B cell (primary cell): ENCODE results near the gene PPP2R5E. TPM values are rescaled to one million over a fixed set of nuclear protein-coding genes. Genes with fewer than 3 reads are reported as not detected.

Experiments used
- ATAC-seq: fragments of 200-7000 bp; cut with Tn5 transposase; one replicate; pipeline ENCODE4 v1.10.0; 2021; ENCODE audit warnings: low read depth, mild to moderate bottlenecking, moderate number of reproducible peaks, moderate library complexity
- CTCF ChIA-PET: fragments of 350-600 bp; sonication (Branson Sonifier 250); formaldehyde crosslinking; loops from one replicate; lab custom pipeline; 2021; ENCODE audit warnings: antibody characterized with exemption, inconsistent platforms; lab: Charles Lee
- POLR2A ChIA-PET: fragments of 350-600 bp; sonication (Branson Sonifier 250); formaldehyde crosslinking; loops from one replicate; lab custom pipeline; 2021; ENCODE audit warnings: antibody characterized with exemption; lab: Charles Lee
- DNase-seq: peaks from one replicate; pipeline ENCODE4 v3.0.0; 2013
- H2AFZ ChIP-seq: 2 replicates; pipeline ENCODE4 v1.6.1; 2012; ENCODE audit warnings: mild to moderate bottlenecking, low read depth, low read length; ENCODE audit not compliant: insufficient read depth, poor library complexity, severe bottlenecking
- H3K27ac ChIP-seq, 2 donors: 1 replicate in 1 of 2; 2 replicates in 1 of 2; pipeline ENCODE4 v1.5.1; 2012 to 2013; ENCODE audit warnings: low read length in 2 of 2, mild to moderate bottlenecking in 2 of 2, moderate library complexity in 1 of 2
- H3K27me3 ChIP-seq, 4 experiments: fragments of 200-600 bp in 1 of 4; sonication (generic) in 1 of 4; replicated peaks in 1 of 4; 1 replicate in 2 of 4; 2 replicates in 2 of 4; pipeline versions ENCODE4 v1.6.1 to v1.7.0; 2013 to 2016; ENCODE audit warnings: low read length in 3 of 4, mild to moderate bottlenecking in 2 of 4, mixed read lengths in 1 of 4, moderate library complexity in 1 of 4; ENCODE audit not compliant: insufficient read depth in 4 of 4, control insufficient read depth in 3 of 4; ENCODE audit errors: control extremely low read depth in 1 of 4
- H3K36me3 ChIP-seq, 2 experiments: replicated peaks in 1 of 2; 1 replicate in 1 of 2; 2 replicates in 1 of 2; pipeline versions ENCODE4 v1.6.1 to v1.7.1; 2013; ENCODE audit warnings: low read length in 1 of 2; ENCODE audit not compliant: insufficient read depth in 2 of 2, control insufficient read depth in 1 of 2; ENCODE audit errors: control extremely low read depth in 1 of 2, extremely low read depth in 1 of 2
- H3K4me1 ChIP-seq, 2 donors: fragments of 200-600 bp in 1 of 2; sonication (generic) in 1 of 2; 1 replicate in 1 of 2; 2 replicates in 1 of 2; pipeline versions ENCODE4 v1.5.1 to v1.6.1; 2013 to 2017; ENCODE audit warnings: low read length in 2 of 2; ENCODE audit not compliant: control insufficient read depth in 2 of 2, insufficient read depth in 2 of 2
- H3K4me2 ChIP-seq: replicated peaks from 2 replicates; pipeline ENCODE3; 2012; ENCODE audit warnings: mild to moderate bottlenecking, low read depth, low read length; ENCODE audit not compliant: poor library complexity, severe bottlenecking
- H3K4me3 ChIP-seq, 5 experiments: fragments of 200-600 bp in 1 of 5; sonication (generic) in 1 of 5; 1 replicate in 3 of 5; 2 replicates in 2 of 5; pipeline versions ENCODE4 v1.5.1 to v1.7.0; 2011 to 2016; ENCODE audit warnings: low read length in 4 of 5, mild to moderate bottlenecking in 4 of 5, low read depth in 2 of 5, control low read depth in 1 of 5, moderate library complexity in 1 of 5; ENCODE audit not compliant: insufficient read depth in 1 of 5; ENCODE audit errors: control extremely low read depth in 1 of 5, extremely low read depth in 1 of 5
- H3K79me2 ChIP-seq: fragments of 200-600 bp; sonication (generic); one replicate; pipeline ENCODE4 v1.6.0; 2016; ENCODE audit warnings: low read length; ENCODE audit not compliant: control insufficient read depth, insufficient read depth
- H3K9ac ChIP-seq: fragments of 200-600 bp; sonication (generic); 2 replicates; pipeline ENCODE4 v1.6.1; 2017; ENCODE audit warnings: mild to moderate bottlenecking, low read length, moderate library complexity
- H3K9me3 ChIP-seq, 3 donors: one replicate each; pipeline versions ENCODE4 v1.6.1 to v1.7.1; 2013; ENCODE audit warnings: low read length in 2 of 3; ENCODE audit not compliant: control insufficient read depth in 2 of 3, insufficient read depth in 1 of 3; ENCODE audit errors: control extremely low read depth in 1 of 3
- H4K20me1 ChIP-seq: 2 replicates; pipeline ENCODE4 v1.6.0; 2012; ENCODE audit warnings: mild to moderate bottlenecking, low read length; ENCODE audit not compliant: insufficient read depth, control insufficient read depth, poor library complexity, severe bottlenecking
- H3K27ac Mint-ChIP-seq: one replicate; pipeline ENCODE4 v1.8.0; 2021; ENCODE audit warnings: mixed read lengths
- H3K27me3 Mint-ChIP-seq: one replicate; pipeline ENCODE4 v1.8.0; 2021; ENCODE audit warnings: mixed read lengths
- H3K4me1 Mint-ChIP-seq: one replicate; pipeline ENCODE4 v1.8.0; 2021; ENCODE audit warnings: mixed read lengths
- H3K4me3 Mint-ChIP-seq: one replicate; pipeline ENCODE4 v1.8.0; 2021; ENCODE audit warnings: mixed read lengths
- H3K9me3 Mint-ChIP-seq: one replicate; pipeline ENCODE4 v1.8.0; 2022; ENCODE audit warnings: mixed read lengths; ENCODE audit not compliant: insufficient read depth
- CTCF ChIP-seq: fragments of 200-600 bp; IDR thresholded peaks from one replicate; pipeline ENCODE4 v1.8.0; 2022; ENCODE audit warnings: antibody characterized with exemption, mild to moderate bottlenecking
- EZH2 ChIP-seq: IDR thresholded peaks from 2 replicates; pipeline ENCODE4 v1.6.1; 2012; ENCODE audit warnings: borderline replicate concordance, low read depth, mild to moderate bottlenecking, moderate library complexity, low read length; ENCODE audit not compliant: insufficient read depth, poor library complexity, severe bottlenecking
- WGBS: methylation state at CpG from one replicate; pipeline ENCODE4 v1.1.5; 2013; ENCODE audit warnings: missing lambda C conversion rate; ENCODE audit not compliant: insufficient coverage; 5-methylcytosine and 5-hydroxymethylcytosine counted together
- intact Hi-C: fragments of 100-400 bp; cut with micrococcal nuclease; formaldehyde crosslinking; loops from one replicate; pipeline ENCODE4 v1.10.0; 2022
- polyA plus RNA-seq: library from polyadenylated mRNA; depleted of rRNA; stranded (reverse); fragments of >200 nt; gene quantifications from 2 replicates; pipeline ENCODE4 v1.2.3, GENCODE V29; 2012
- total RNA-seq, 2 donors: library from RNA; stranded (reverse); fragments of 120-200 nt in 1 of 2; gene quantifications; 1 replicate in 1 of 2; 2 replicates in 1 of 2; pipeline versions ENCODE4 v1.2.3 to v1.2.4, GENCODE V29; 2013 to 2022

PPP2R5E gene
- total and polyA plus RNA-seq, 2 donors (not counting 1 experiment from before 2014, with no cell fraction given) = 6.3 to 40.6 TPM

- Mint-ChIP-seq H3K27me3 (no peaks in the 10 kb centered on the region), H3K27ac (no peak overlapping the region), H3K4me1 (peaks cover 27% of the 10 kb centered on the region), H3K9me3 (no peaks in the 10 kb centered on the region), H3K4me3 (no peak overlapping the region)
- H3K36me3 ChIP-seq = peaks cover 3 to 6% of the 10 kb centered on the region in 2 experiments
- no peak overlapping the region for H3K4me2 ChIP-seq
- no peak overlapping the region for H3K4me3 ChIP-seq
- ATAC-seq (no peak), DNase-seq (no peak)
- no CpG with 5 or more reads among the region's 2 CpGs for WGBS
- peaks cover 0 to under 1% (median 0%) of the 10 kb centered on the region in 3 donors for H3K9me3 ChIP-seq
- peaks cover 0 to 8% of the 10 kb centered on the region in 2 donors for H3K4me1 ChIP-seq
- H3K27me3 ChIP-seq = no peaks in the 10 kb centered on the region
- H4K20me1 ChIP-seq = peaks cover 30% of the 10 kb centered on the region
- H3K27ac ChIP-seq = no peak overlapping the region
- POLR2A ChIA-PET = no interaction called here
- no peak overlapping the region for H2AFZ ChIP-seq
- TF ChIP-seq CTCF (no peak), EZH2 (no peak)
- intact Hi-C loops = no loop called here
- CTCF ChIA-PET = no interaction called here
- H3K79me2 ChIP-seq = peaks cover 78% of the 10 kb centered on the region
- H3K9ac ChIP-seq = no peak overlapping the region
Measured at GRCh38 chr14:63517354-63517753, 25.8 kb downstream of the PPP2R5E start.

- Mint-ChIP-seq H3K27ac (no peak overlapping the region), H3K27me3 (no peaks in the 10 kb centered on the region), H3K4me1 (peaks cover 43% of the 10 kb centered on the region), H3K4me3 (no peak overlapping the region), H3K9me3 (no peaks in the 10 kb centered on the region)
- POLR2A ChIA-PET = no interaction called here
- no peak for DNase-seq
- no peak overlapping the region for H2AFZ ChIP-seq
- peaks cover 11 to 13% of the 10 kb centered on the region in 2 donors for H3K4me1 ChIP-seq
- no peak overlapping the region for H3K4me2 ChIP-seq
- H3K4me3 ChIP-seq = no peak overlapping the region
- peaks cover 83% of the 10 kb centered on the region for H3K79me2 ChIP-seq
- H3K27me3 ChIP-seq = no peaks in the 10 kb centered on the region
- no peak for ATAC-seq
- H3K9ac ChIP-seq = no peak overlapping the region
- peaks cover 36% of the 10 kb centered on the region for H4K20me1 ChIP-seq
- no peaks in the 10 kb centered on the region for H3K9me3 ChIP-seq
- peaks cover 0 to 5% of the 10 kb centered on the region in 2 experiments for H3K36me3 ChIP-seq
- H3K27ac ChIP-seq = no peak overlapping the region
- intact Hi-C loops = no loop called here
- WGBS = no CpG with 5 or more reads among the region's 4 CpGs
- CTCF ChIA-PET = no interaction called here
- TF ChIP-seq CTCF = no peak
- no peak for TF ChIP-seq EZH2
Measured at GRCh38 chr14:63515240-63515639, 27.9 kb downstream of the PPP2R5E start.
